OCI-LY7 (cell line): ENCODE measurements around the gene UNC5B. TPM values are rescaled to one million over a fixed set of nuclear protein-coding genes. Genes with fewer than 3 reads are reported as not detected.

Experiments used
- BruUV-seq: library from RNA; stranded (reverse); fragments of 400-500 nt; replicated peaks from 2 replicates; lab custom pipeline; 2021; lab: Mats Ljungman, UMichigan
- CTCF ChIA-PET: fragments of 300-600 bp; sonication (Branson Sonifier 250); formaldehyde crosslinking; loops from one replicate; lab custom pipeline; 2022; ENCODE audit warnings: antibody characterized with exemption; ENCODE audit not compliant: unreplicated experiment; lab: Charles Lee
- POLR2A ChIA-PET: fragments of 300-600 bp; sonication (Branson Sonifier 250); formaldehyde crosslinking; loops from one replicate; lab custom pipeline; 2022; ENCODE audit warnings: antibody characterized with exemption; lab: Charles Lee
- DNase-seq: peaks from one replicate; pipeline ENCODE4 v3.0.0-alpha.2; 2015; ENCODE audit warnings: low spot score
- H2AFZ ChIP-seq: fragments of 200-600 bp; sonication (generic), shearing (Covaris generic); 2 replicates; pipeline ENCODE4 v1.6.1; 2014; ENCODE audit warnings: mild to moderate bottlenecking, antibody characterized with exemption, low read length, moderate library complexity
- H3K27ac ChIP-seq: fragments of 200-600 bp; sonication (generic); 2 replicates; pipeline ENCODE4 v1.5.1; 2014; ENCODE audit warnings: mixed run types, low read depth, mild to moderate bottlenecking, moderate library complexity, low read length, inconsistent platforms; ENCODE audit not compliant: poor library complexity, severe bottlenecking
- H3K36me3 ChIP-seq: fragments of 200-600 bp; sonication (generic); 2 replicates; pipeline ENCODE4 v1.6.1; 2014; ENCODE audit warnings: mild to moderate bottlenecking, antibody characterized with exemption, low read length, moderate library complexity, mixed read lengths; ENCODE audit not compliant: insufficient read depth
- H3K4me1 ChIP-seq: fragments of 200-600 bp; sonication (generic); 2 replicates; pipeline ENCODE4 v1.5.1; 2014; ENCODE audit warnings: mild to moderate bottlenecking, low read length; ENCODE audit not compliant: insufficient read depth, poor library complexity, severe bottlenecking
- H3K4me2 ChIP-seq: fragments of 200-600 bp; sonication (generic); 2 replicates; pipeline ENCODE4 v1.6.1; 2014; ENCODE audit warnings: mild to moderate bottlenecking, low read length
- H3K4me3 ChIP-seq: fragments of 200-600 bp; sonication (generic); 2 replicates; pipeline ENCODE4 v1.5.1; 2014; ENCODE audit warnings: mild to moderate bottlenecking, low read depth, low read length; ENCODE audit not compliant: poor library complexity, severe bottlenecking
- H3K79me2 ChIP-seq: fragments of 200-600 bp; sonication (generic); 2 replicates; pipeline ENCODE4 v1.6.1; 2016; ENCODE audit warnings: low read depth, mild to moderate bottlenecking, low read length, moderate library complexity, mixed read lengths; ENCODE audit not compliant: insufficient read depth
- H3K9me2 ChIP-seq: fragments of 200-600 bp; sonication (generic); 2 replicates; pipeline ENCODE4 v1.6.1; 2016; ENCODE audit warnings: mild to moderate bottlenecking, low read length, mixed read lengths; ENCODE audit not compliant: insufficient read depth
- H3K9me3 ChIP-seq: fragments of 200-600 bp; sonication (generic); 2 replicates; pipeline ENCODE4 v1.6.1; 2014; ENCODE audit warnings: mild to moderate bottlenecking, mixed run types, low read length, mixed read lengths
- H4K20me1 ChIP-seq: fragments of 200-600 bp; sonication (generic); 2 replicates; pipeline ENCODE4 v1.6.1; 2014; ENCODE audit warnings: mild to moderate bottlenecking, antibody characterized with exemption, low read length, moderate library complexity, mixed read lengths; ENCODE audit not compliant: insufficient read depth
- CTCF ChIP-seq: fragments of 200-600 bp; sonication (generic); conservative IDR thresholded peaks from 2 replicates; pipeline ENCODE4 v1.5.1; 2014; ENCODE audit warnings: mild to moderate bottlenecking, antibody characterized with exemption, low read length, moderate library complexity, mixed read lengths
- EZH2phosphoT487 ChIP-seq: fragments of 200-600 bp; sonication (generic); IDR thresholded peaks from 2 replicates; pipeline ENCODE4 v1.6.1; 2018; ENCODE audit warnings: low read depth, borderline replicate concordance, mild to moderate bottlenecking, mixed run types, antibody characterized with exemption, low read length, moderate library complexity, mixed read lengths
- intact Hi-C: fragments of 100-400 bp; cut with micrococcal nuclease; formaldehyde crosslinking; loops from one replicate; pipeline ENCODE4 v1.10.0; 2022; ENCODE audit not compliant: unreplicated experiment
- total RNA-seq, 2 experiments: library from RNA; depleted of rRNA in 1 of 2; stranded (reverse); fragments of >200 nt in 1 of 2; shearing (Covaris generic) in 1 of 2; gene quantifications; 2 replicates each; pipeline ENCODE4 v1.2.3, GENCODE V29; 2014 to 2022

The UNC5B gene
- total RNA-seq, 2 experiments from 2014 or later = not detected

GRCh38 chr10:71299071-71299785 lies 86.9 kb downstream of the UNC5B start:
- intact Hi-C loops = no loop called here
- POLR2A ChIA-PET = no interaction called here
- Histone ChIP-seq H4K20me1 (no peaks in the 10 kb centered on the region; the same call in 1 of the 2 replicates), H3K27ac (no peak overlapping the region), H3K4me2 (no peak overlapping the region), H3K36me3 (no peaks in the 10 kb centered on the region), H3K9me3 (no peaks in the 10 kb centered on the region), H3K9me2 (no peaks in the 10 kb centered on the region), H3K4me3 (no peak overlapping the region), H3K79me2 (no peaks in the 10 kb centered on the region), H3K4me1 (no peaks in the 10 kb centered on the region), H2AFZ (no peak overlapping the region)
- no TSS peak for BruUV-seq
- TF ChIP-seq EZH2phosphoT487 (no peak), CTCF (no peak)
- CTCF ChIA-PET = no interaction called here
- no peak for DNase-seq

- no peak for DNase-seq
- H3K4me1 ChIP-seq = no peaks in the 10 kb centered on the region
- H3K9me2 ChIP-seq = no peaks in the 10 kb centered on the region
- H3K9me3 ChIP-seq = no peaks in the 10 kb centered on the region
- no peaks in the 10 kb centered on the region for H3K36me3 ChIP-seq
- H3K79me2 ChIP-seq = no peaks in the 10 kb centered on the region
- no TSS peak for BruUV-seq
- ChIA-PET POLR2A (no interaction called here), CTCF (no interaction called here)
- no peak overlapping the region for H3K27ac ChIP-seq
- no peak overlapping the region for H3K4me2 ChIP-seq
- H3K4me3 ChIP-seq = no peak overlapping the region
- intact Hi-C loops = no loop called here
- H4K20me1 ChIP-seq = no peaks in the 10 kb centered on the region
- TF ChIP-seq EZH2phosphoT487 (no peak), CTCF (no peak)
- H2AFZ ChIP-seq = no peak overlapping the region
Measured at GRCh38 chr10:71300555-71301370, 88.4 kb downstream of the UNC5B start.
